Measurements from ENCODE around the gene NUDT5. TPM values are rescaled to one million over a fixed set of nuclear protein-coding genes. Genes with fewer than 3 reads are reported as not detected.
"Not testable (repeated sequence)": the region's sequence is repeated elsewhere in the genome, so short reads cannot be mapped to it uniquely, and the experiment has no call there.

Gene NUDT5
- total RNA-seq, 2 experiments from 2014 or later: 95.9 to 98.6 TPM

- no peak for TF ChIP-seq CTCF (IDR thresholded peaks at IDR 0.05)
- no peak for DNase-seq
- ChIA-PET CTCF (interaction anchor here (1.0 kb wide), 2 partner anchors 23 to 419 kb away, joined by 3 to 5 read pairs; no protein-coding TSS in a partner anchor), POLR2A (no interaction called here)
- intact Hi-C loops (cut with micrococcal nuclease): no loop called here
- Mint-ChIP-seq H3K27ac (no peak overlapping the region), H3K9me3 (no peaks in the 10 kb centered on the region), H3K27me3 (no peaks in the 10 kb centered on the region), H3K36me3 (ENCODE audit: low read depth) (peaks cover 57% of the 10 kb centered on the region), H3K4me3 (no peak overlapping the region), H3K4me1 (ENCODE audit: low read depth) (peaks cover 24% of the 10 kb centered on the region)
- ATAC-seq: no peak
Measured at GRCh38 chr10:12237265-12238220, 41.9 kb upstream of the NUDT5 start.

GRCh38 chr10:12235796-12236195, 40.1 kb upstream of the NUDT5 start:
- ChIA-PET CTCF (no interaction called here), POLR2A (no interaction called here)
- Mint-ChIP-seq H3K27me3 (no peaks in the 10 kb centered on the region), H3K4me3 (no peak overlapping the region), H3K36me3 (ENCODE audit: low read depth) (peaks cover 48% of the 10 kb centered on the region), H3K27ac (no peak overlapping the region), H3K4me1 (ENCODE audit: low read depth) (peaks cover 7% of the 10 kb centered on the region), H3K9me3 (no peaks in the 10 kb centered on the region)
- intact Hi-C loops (cut with micrococcal nuclease): no loop called here
- no peak for TF ChIP-seq CTCF (IDR thresholded peaks at IDR 0.05)
- DNase-seq (no peak), ATAC-seq (no peak)

GRCh38 chr10:12235116-12235694, 39.5 kb upstream of the NUDT5 start:
- intact Hi-C loops (cut with micrococcal nuclease): no loop called here
- H3K27me3 Mint-ChIP-seq: no peaks in the 10 kb centered on the region
- ATAC-seq (no peak), DNase-seq (no peak)
- peaks cover 48% of the 10 kb centered on the region for H3K36me3 Mint-ChIP-seq (ENCODE audit: low read depth)
- ChIA-PET POLR2A (no interaction called here), CTCF (no interaction called here)
- no peak overlapping the region for H3K4me3 Mint-ChIP-seq
- H3K9me3 Mint-ChIP-seq: no peaks in the 10 kb centered on the region
- peaks cover 2% of the 10 kb centered on the region for H3K4me1 Mint-ChIP-seq (ENCODE audit: low read depth)
- H3K27ac Mint-ChIP-seq: no peak overlapping the region
- TF ChIP-seq CTCF (IDR thresholded peaks at IDR 0.05): no peak

GRCh38 chr10:12234687-12235086, 39.0 kb upstream of the NUDT5 start:
- H3K9me3 Mint-ChIP-seq; ATAC-seq; CTCF ChIA-PET; H3K4me1 Mint-ChIP-seq (ENCODE audit: low read depth); H3K27me3 Mint-ChIP-seq; intact Hi-C loops (cut with micrococcal nuclease); DNase-seq; H3K4me3 Mint-ChIP-seq; H3K27ac Mint-ChIP-seq; POLR2A ChIA-PET: not testable (repeated sequence)
- peaks cover 48% of the 10 kb centered on the region for H3K36me3 Mint-ChIP-seq (ENCODE audit: low read depth)

GRCh38 chr10:12228851-12229250, 33.2 kb upstream of the NUDT5 start:
- ChIA-PET POLR2A (interaction anchor here (1.2 kb wide), 1 partner anchor 10 kb away, joined by 4 read pairs; no protein-coding TSS in a partner anchor), CTCF (interaction anchor here (1.6 to 1.9 kb wide), 2 partner anchors 14 to 428 kb away, joined by 3 to 13 read pairs; no protein-coding TSS in a partner anchor)
- no peak for TF ChIP-seq CTCF (IDR thresholded peaks at IDR 0.05)
- Mint-ChIP-seq H3K4me3 (no peak overlapping the region), H3K27ac (no peak overlapping the region), H3K27me3 (no peaks in the 10 kb centered on the region), H3K9me3 (no peaks in the 10 kb centered on the region), H3K4me1 (ENCODE audit: low read depth) (no peaks in the 10 kb centered on the region), H3K36me3 (ENCODE audit: low read depth) (peaks cover 49% of the 10 kb centered on the region)
- intact Hi-C loops (cut with micrococcal nuclease): no loop called here
- DNase-seq (no peak), ATAC-seq (no peak)

- H3K4me1 Mint-ChIP-seq (ENCODE audit: low read depth); POLR2A ChIA-PET; H3K27ac Mint-ChIP-seq; intact Hi-C loops (cut with micrococcal nuclease); H3K27me3 Mint-ChIP-seq; H3K4me3 Mint-ChIP-seq; DNase-seq; ATAC-seq; CTCF ChIA-PET; H3K9me3 Mint-ChIP-seq: not testable (repeated sequence)
- peaks cover 52% of the 10 kb centered on the region for H3K36me3 Mint-ChIP-seq (ENCODE audit: low read depth)
Measured at GRCh38 chr10:12226438-12226837, 30.7 kb upstream of the NUDT5 start.

Data from activated CD8-positive, alpha-beta T cell treated with anti-CD3 and anti-CD28 coated beads for 36 hours (primary cell).